ENCODE data around the gene PDE11A. TPM values are rescaled to one million over a fixed set of nuclear protein-coding genes. Genes with fewer than 3 reads are reported as not detected.
"Not testable (repeated sequence)": the region's sequence is repeated elsewhere in the genome, so short reads cannot be mapped to it uniquely, and the experiment has no call there.

PDE11A gene
- total and polyA plus RNA-seq, 3 donors from 2014 or later = 2.2 to 7.8 (median 3.3) TPM

- Histone ChIP-seq H3K36me3 (ENCODE audit: low read depth, missing control alignments) (no peaks in the 10 kb centered on the region), H3K27ac (no peak overlapping the region), H3K9me3 (no peaks in the 10 kb centered on the region), H3K4me1 (no peaks in the 10 kb centered on the region), H3K4me3 (no peak overlapping the region), H3K27me3 (no peaks in the 10 kb centered on the region)
- DNase-seq = no peak
- TF ChIP-seq CTCF (IDR thresholded peaks at IDR 0.05) (no peak), POLR2A (IDR thresholded peaks at IDR 0.05) (no peak)
- intact Hi-C loops (cut with DNase I; ENCODE audit: low total_unique reads) = no loop called here
- WGBS, 2 donors = 71 to 73% methylated on average over 1 of the region's 1 CpG
Observed at GRCh38 chr2:177857538-177857937, 215.0 kb downstream of the PDE11A start.

DNA sequence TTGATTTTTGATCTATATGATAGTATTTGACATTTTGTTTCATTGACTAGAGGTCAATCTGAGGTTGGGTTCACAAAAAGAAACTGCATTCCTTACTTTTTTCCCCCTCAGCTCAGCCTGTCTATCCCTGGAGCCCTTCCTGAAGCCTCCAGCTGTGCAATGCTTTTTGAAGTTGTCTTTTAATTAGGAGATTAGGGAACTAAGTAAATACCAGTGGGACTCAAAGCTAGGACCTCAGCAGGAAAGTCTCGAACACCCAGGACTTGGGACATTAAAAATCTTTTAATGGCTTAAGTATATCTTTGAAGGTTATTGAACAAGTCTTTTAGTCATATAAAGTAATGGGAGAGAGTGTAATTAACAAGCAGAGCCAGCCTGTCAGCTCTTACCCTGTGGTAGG lies 220.2 kb downstream of the PDE11A start:
- WGBS, 2 donors = 38 to 47% methylated on average over 1 of the region's 1 CpG
- DNase-seq = no peak
- Histone ChIP-seq H3K27me3 (no peaks in the 10 kb centered on the region), H3K4me3 (no peak overlapping the region), H3K9me3 (no peaks in the 10 kb centered on the region), H3K36me3 (ENCODE audit: low read depth, missing control alignments) (no peaks in the 10 kb centered on the region), H3K4me1 (no peaks in the 10 kb centered on the region), H3K27ac (no peak overlapping the region)
- TF ChIP-seq POLR2A (IDR thresholded peaks at IDR 0.05) = no peak
- intact Hi-C loops (cut with DNase I; ENCODE audit: low total_unique reads) = no loop called here

DNA sequence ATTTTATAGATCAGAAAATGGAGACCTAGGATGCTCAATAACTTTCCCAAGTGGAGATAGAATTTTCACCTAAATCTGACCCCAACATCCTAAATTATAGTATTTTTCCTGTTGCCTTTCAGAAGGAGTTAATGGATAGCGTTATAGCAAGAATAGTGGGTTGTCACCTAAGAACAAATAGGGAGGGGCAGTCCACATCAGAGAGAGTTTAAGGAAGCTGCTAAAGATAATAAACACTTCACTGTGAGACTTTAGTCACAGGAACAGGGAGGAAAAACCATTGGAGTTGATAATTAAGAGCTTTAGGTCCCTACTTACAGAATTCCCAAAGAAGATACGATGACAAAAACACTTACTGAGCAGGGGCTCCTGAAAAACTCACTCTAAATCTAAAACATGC lies 229.4 kb downstream of the PDE11A start:
- TF ChIP-seq CTCF (IDR thresholded peaks at IDR 0.05) (no peak), POLR2A (IDR thresholded peaks at IDR 0.05) (no peak)
- H3K9me3 ChIP-seq = no peaks in the 10 kb centered on the region
- no peaks in the 10 kb centered on the region for H3K36me3 ChIP-seq (ENCODE audit: low read depth, missing control alignments)
- H3K4me3 ChIP-seq = no peak overlapping the region
- intact Hi-C loops (cut with DNase I; ENCODE audit: low total_unique reads) = no loop called here
- WGBS, 2 donors = 75 to 87% methylated on average over 2 of the region's 2 CpGs
- DNase-seq = no peak
- H3K27me3 ChIP-seq = no peaks in the 10 kb centered on the region
- H3K27ac ChIP-seq = no peak overlapping the region
- H3K4me1 ChIP-seq = no peaks in the 10 kb centered on the region

GRCh38 chr2:177842243-177842642 lies 230.3 kb downstream of the PDE11A start:
- intact Hi-C loops (cut with DNase I; ENCODE audit: low total_unique reads) = no loop called here
- 60 to 61% methylated on average over 3 of the region's 3 CpGs for WGBS, 2 donors
- no peaks in the 10 kb centered on the region for H3K27me3 ChIP-seq
- no peak for DNase-seq
- H3K9me3 ChIP-seq = no peaks in the 10 kb centered on the region
- no peak overlapping the region for H3K4me3 ChIP-seq
- H3K4me1 ChIP-seq = no peaks in the 10 kb centered on the region
- no peaks in the 10 kb centered on the region for H3K36me3 ChIP-seq (ENCODE audit: low read depth, missing control alignments)
- TF ChIP-seq POLR2A (IDR thresholded peaks at IDR 0.05) (no peak), CTCF (IDR thresholded peaks at IDR 0.05) (no peak)
- no peak overlapping the region for H3K27ac ChIP-seq

- WGBS, 2 donors = 93 to 97% methylated on average over 12 to 27 of the region's 27 CpGs
Observed at GRCh38 chr2:177835418-177836204, 237.0 kb downstream of the PDE11A start.

More at GRCh38 chr2:177835418-177836204, 237.0 kb downstream of the PDE11A start:
- DNase-seq; H3K9me3 ChIP-seq; H3K36me3 ChIP-seq (ENCODE audit: low read depth, missing control alignments); intact Hi-C loops (cut with DNase I; ENCODE audit: low total_unique reads); H3K27me3 ChIP-seq; H3K27ac ChIP-seq; H3K4me3 ChIP-seq; H3K4me1 ChIP-seq: not testable (repeated sequence)
